Upper lobe of left lung (tissue), 4 donors: ENCODE data around the gene ENOX1.

Experiments used
- EP300 ChIP-seq, 4 donors: sonication (generic); formaldehyde crosslinking; IDR thresholded peaks; one replicate each; pipeline ENCODE4 v1.5.1; 2017; ENCODE audit warnings: antibody characterized with exemption in 4 of 4, control low read depth in 2 of 4
- POLR2AphosphoS5 ChIP-seq, 2 donors: sonication (generic); formaldehyde crosslinking; IDR thresholded peaks; one replicate each; pipeline ENCODE4 v1.5.1; 2017; ENCODE audit warnings: antibody characterized with exemption in 2 of 2
- TF ChIP-seq, protein P1 (sequence below), 6 experiments: fragments of 450-650 bp in 4 of 6; fragments of 200-600 bp in 2 of 6; sonication (generic) in 2 of 6; IDR thresholded peaks; one replicate each; pipeline ENCODE4 v1.5.1; 2016 to 2019; ENCODE audit warnings: antibody characterized with exemption in 6 of 6

DNA sequence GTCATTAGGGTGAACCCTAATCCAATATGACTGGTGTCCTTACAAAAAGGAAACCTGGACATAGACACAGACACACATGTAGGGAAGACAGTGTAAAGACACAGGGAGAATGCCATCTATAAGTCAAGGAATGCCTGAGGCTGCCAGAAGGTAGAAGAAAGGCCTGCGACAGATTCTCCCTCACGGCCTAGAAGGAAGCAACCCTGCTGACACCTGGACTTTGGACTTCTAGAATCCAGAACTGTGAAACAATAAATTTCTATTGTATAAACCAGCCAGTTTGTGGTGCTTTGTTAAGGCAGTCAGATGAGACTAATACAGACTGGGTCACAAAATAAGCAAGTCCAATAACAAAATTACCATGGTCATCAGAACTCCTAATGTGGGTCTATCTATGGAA, 120.4 kb downstream of the ENOX1 start:
- no peak for TF ChIP-seq POLR2AphosphoS5 (IDR thresholded peaks at IDR 0.05)
- TF ChIP-seq, protein P1, sequence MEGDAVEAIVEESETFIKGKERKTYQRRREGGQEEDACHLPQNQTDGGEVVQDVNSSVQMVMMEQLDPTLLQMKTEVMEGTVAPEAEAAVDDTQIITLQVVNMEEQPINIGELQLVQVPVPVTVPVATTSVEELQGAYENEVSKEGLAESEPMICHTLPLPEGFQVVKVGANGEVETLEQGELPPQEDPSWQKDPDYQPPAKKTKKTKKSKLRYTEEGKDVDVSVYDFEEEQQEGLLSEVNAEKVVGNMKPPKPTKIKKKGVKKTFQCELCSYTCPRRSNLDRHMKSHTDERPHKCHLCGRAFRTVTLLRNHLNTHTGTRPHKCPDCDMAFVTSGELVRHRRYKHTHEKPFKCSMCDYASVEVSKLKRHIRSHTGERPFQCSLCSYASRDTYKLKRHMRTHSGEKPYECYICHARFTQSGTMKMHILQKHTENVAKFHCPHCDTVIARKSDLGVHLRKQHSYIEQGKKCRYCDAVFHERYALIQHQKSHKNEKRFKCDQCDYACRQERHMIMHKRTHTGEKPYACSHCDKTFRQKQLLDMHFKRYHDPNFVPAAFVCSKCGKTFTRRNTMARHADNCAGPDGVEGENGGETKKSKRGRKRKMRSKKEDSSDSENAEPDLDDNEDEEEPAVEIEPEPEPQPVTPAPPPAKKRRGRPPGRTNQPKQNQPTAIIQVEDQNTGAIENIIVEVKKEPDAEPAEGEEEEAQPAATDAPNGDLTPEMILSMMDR (IDR thresholded peaks at IDR 0.05): no peak
- TF ChIP-seq EP300 (IDR thresholded peaks at IDR 0.05): no peak
